Right lobe of liver (tissue), 6 donors: ENCODE results near the gene OSBPL2. TPM values are rescaled to one million over a fixed set of nuclear protein-coding genes. Genes with fewer than 3 reads are reported as not detected.
A peak's percentile ranks its signal among the peaks of the same experiment; 100 is the strongest.

Experiments used
- ATAC-seq, 4 donors: fragments of 200-7000 bp; cut with Tn5 transposase; one replicate each; pipeline ENCODE4 v1.9.1; 2020; ENCODE audit warnings: mild to moderate bottlenecking in 4 of 4, moderate library complexity in 4 of 4
- DNase-seq, 3 donors: peaks; one replicate each; pipeline ENCODE4 v3.0.0-alpha.2; 2020
- H3K27ac ChIP-seq, 3 donors: fragments of 200-600 bp; one replicate each; pipeline ENCODE4 v1.8.0; 2022
- H3K27me3 ChIP-seq, 2 donors: fragments of 200-600 bp; one replicate each; pipeline ENCODE4 v1.8.0; 2022
- H3K36me3 ChIP-seq, 4 donors: fragments of 200-600 bp; sonication (generic) in 1 of 4; one replicate each; pipeline versions ENCODE4 v1.5.1 to v1.8.0; 2017 to 2022; ENCODE audit warnings: control low read depth in 1 of 4
- H3K4me1 ChIP-seq, 4 donors: fragments of 200-600 bp; sonication (generic) in 1 of 4; one replicate each; pipeline versions ENCODE4 v1.5.1 to v1.8.0; 2017 to 2022; ENCODE audit warnings: control low read depth in 1 of 4
- H3K4me3 ChIP-seq, 3 donors: fragments of 200-600 bp; one replicate each; pipeline ENCODE4 v1.8.0; 2022
- H3K9me3 ChIP-seq, 4 donors: fragments of 200-600 bp; sonication (generic) in 1 of 4; one replicate each; pipeline versions ENCODE4 v1.5.1 to v1.8.0; 2017 to 2022; ENCODE audit warnings: control low read depth in 1 of 4
- POLR2A ChIP-seq: fragments of 450-650 bp; IDR thresholded peaks from one replicate; pipeline ENCODE4 v1.6.1; 2017; ENCODE audit warnings: antibody characterized with exemption, mild to moderate bottlenecking
- WGBS: methylation state at CpG from one replicate; pipeline ENCODE4 v1.1.6; 2018; ENCODE audit warnings: low coverage, low lambda C conversion rate; ENCODE audit not compliant: insufficient coverage; ENCODE audit errors: missing lambda C conversion rate; 5-methylcytosine and 5-hydroxymethylcytosine counted together
- intact Hi-C, 2 donors: fragments of 100-400 bp; cut with DNase I; formaldehyde crosslinking; loops; one replicate each; pipeline versions ENCODE4 v1.11.2 to v1.14.1; 2022
- total RNA-seq, 6 experiments: library from RNA; depleted of rRNA in 2 of 6; stranded (reverse); fragments of >200 nt in 2 of 6; fragmentation: NEBNext Ultra II Directional in 3 of 6; extraction: Animal tissue kit (Norgen Biotek cat#: 25700) in 3 of 6; gene quantifications; one replicate each; pipeline versions ENCODE4 v1.1.0 to v1.2.4, GENCODE V29; 2016 to 2023
- TF ChIP-seq, protein P1 (sequence below), 4 donors: fragments of 200-600 bp in 3 of 4; fragments of 450-650 bp in 1 of 4; IDR thresholded peaks; one replicate each; pipeline versions ENCODE4 v1.5.1 to v1.8.0; 2016 to 2022; ENCODE audit warnings: antibody characterized with exemption in 4 of 4, mild to moderate bottlenecking in 2 of 4
- donor health status: DM: no; HTN: yes; CAD: no.
- donor health status: DM: no; HTN: no; CAD: no.
- donor health status: DM: no; HTN: no; CAD: no.
- donor health status: DM: no; HTN: yes; CAD: no.
- donor health status: DM: no; HTN: yes; CAD: no.

The OSBPL2 gene
- total RNA-seq, 6 experiments from 2014 or later: 15.6 to 27.8 (median 21.2) TPM

DNA sequence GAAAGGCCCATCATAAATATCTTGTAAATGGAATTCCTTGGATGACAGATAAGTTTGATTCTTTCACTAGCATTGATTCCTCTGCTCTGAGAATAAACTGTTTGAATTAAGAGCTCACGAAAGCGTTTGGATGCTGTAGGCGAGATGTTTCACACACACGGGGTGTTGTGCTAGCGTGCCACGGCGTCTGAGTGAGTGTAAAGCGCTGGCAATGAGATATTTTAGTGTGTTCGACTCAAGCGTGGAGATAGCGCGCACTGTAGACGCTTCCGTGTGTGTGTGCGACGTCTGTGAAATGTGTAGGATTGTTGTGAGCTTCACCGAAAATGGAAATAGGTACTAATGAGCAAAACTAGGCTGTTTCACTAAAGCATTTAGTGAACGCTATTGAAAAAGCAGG lies 35.1 kb downstream of the OSBPL2 start:
- TF ChIP-seq, protein P1, sequence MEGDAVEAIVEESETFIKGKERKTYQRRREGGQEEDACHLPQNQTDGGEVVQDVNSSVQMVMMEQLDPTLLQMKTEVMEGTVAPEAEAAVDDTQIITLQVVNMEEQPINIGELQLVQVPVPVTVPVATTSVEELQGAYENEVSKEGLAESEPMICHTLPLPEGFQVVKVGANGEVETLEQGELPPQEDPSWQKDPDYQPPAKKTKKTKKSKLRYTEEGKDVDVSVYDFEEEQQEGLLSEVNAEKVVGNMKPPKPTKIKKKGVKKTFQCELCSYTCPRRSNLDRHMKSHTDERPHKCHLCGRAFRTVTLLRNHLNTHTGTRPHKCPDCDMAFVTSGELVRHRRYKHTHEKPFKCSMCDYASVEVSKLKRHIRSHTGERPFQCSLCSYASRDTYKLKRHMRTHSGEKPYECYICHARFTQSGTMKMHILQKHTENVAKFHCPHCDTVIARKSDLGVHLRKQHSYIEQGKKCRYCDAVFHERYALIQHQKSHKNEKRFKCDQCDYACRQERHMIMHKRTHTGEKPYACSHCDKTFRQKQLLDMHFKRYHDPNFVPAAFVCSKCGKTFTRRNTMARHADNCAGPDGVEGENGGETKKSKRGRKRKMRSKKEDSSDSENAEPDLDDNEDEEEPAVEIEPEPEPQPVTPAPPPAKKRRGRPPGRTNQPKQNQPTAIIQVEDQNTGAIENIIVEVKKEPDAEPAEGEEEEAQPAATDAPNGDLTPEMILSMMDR (IDR thresholded peaks at IDR 0.05): no peak
- H3K27ac ChIP-seq: no peak overlapping the region
- 95% methylated on average over 18 of the region's 18 CpGs for WGBS
- intact Hi-C loops: no loop called here
- H3K27me3 ChIP-seq: no peaks in the 10 kb centered on the region
- no peak for DNase-seq
- H3K4me1 ChIP-seq: no peaks in the 10 kb centered on the region
- no peaks in the 10 kb centered on the region for H3K9me3 ChIP-seq
- ATAC-seq: no peak
- H3K4me3 ChIP-seq: no peak overlapping the region
- H3K36me3 ChIP-seq: peaks cover 0 to 27% (median 14%) of the 10 kb centered on the region in 4 donors

DNA sequence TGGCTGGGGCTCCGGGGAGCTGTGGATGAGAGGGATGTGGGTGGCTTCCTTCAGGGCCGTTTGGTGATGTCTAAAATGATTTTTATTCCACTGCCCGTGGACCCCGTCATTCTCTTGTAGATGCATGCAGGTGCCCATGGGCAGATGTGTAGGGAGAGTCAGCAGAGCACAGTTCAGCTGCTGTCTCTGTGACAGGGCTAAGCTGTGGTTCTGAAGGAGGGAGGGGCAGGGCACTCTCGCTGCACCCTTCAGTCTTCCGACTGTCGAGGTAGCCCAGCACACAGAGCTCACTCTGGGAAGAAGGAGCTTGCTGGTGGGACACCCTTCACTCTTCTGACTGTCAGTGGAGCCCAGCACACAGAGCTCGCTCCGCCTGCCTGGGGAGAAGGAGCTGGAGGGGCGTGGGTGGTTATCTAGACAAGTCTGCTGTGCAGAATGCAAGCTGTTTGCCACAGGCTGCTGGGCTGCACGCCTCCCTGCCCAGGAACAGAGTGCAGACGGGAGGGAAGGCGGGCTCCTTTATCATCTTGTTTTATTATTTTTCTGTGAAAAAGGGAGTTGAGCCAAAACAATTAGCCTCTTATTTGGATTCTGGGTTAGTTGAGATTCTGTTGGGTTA lies 36.1 kb downstream of the OSBPL2 start:
- TF ChIP-seq, protein P1 (IDR thresholded peaks at IDR 0.05): no peak
- TF ChIP-seq POLR2A: no peak
- Histone ChIP-seq H3K4me3 (no peak overlapping the region), H3K27ac (no peak overlapping the region), H3K27me3 (no peaks in the 10 kb centered on the region), H3K36me3 (peaks cover 0 to 32% (median 16%) of the 10 kb centered on the region in 4 donors), H3K9me3 (no peaks in the 10 kb centered on the region), H3K4me1 (no peaks in the 10 kb centered on the region)
- DNase-seq: no peak
- intact Hi-C loops: no loop called here
- 77% methylated on average over 6 of the region's 13 CpGs for WGBS
- peak in 1 of 4 donors; percentile 17 for ATAC-seq

DNA sequence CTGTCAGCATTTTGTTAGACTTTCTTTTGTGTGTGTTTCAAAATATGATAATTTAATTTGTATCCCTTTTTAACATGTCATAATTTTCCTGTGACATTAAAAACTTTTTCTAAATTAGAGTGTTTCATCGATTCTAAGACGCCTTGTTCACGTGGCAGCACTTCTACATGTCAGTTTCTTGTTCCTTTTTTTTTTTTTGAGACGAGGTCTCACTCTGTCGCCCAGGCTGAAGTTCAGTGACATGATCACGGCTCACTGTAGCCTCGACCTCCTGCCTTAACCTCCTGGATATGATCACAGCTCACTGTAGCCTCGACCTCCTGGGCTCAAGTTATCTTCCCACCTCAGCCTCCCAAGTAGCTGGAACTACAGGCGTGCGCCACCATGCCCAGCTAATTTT lies 36.9 kb downstream of the OSBPL2 start:
- peaks cover 0 to 40% (median 19%) of the 10 kb centered on the region in 4 donors for H3K36me3 ChIP-seq
- no peak for DNase-seq
- intact Hi-C loops: no loop called here

DNA sequence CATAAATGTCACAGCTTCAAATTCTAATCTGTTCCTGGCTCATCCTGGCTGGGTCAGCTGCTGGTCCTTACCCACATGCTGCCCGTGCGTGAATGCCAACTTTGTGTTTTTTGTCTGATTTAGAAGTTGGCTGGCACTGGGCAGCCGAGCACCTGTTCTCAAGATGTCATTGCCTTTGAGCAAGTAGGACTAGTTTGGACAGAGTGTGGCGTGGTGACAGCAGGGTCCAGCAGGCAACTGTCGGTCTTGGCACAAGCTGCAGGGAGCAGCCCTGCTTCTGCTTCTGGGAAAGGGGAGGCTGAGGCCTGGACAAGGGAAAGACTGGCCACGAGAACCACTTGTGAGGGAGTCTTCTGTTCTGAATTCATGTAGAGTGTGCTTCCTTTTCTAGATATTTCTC lies 38.1 kb downstream of the OSBPL2 start:
- Histone ChIP-seq H3K27me3 (no peaks in the 10 kb centered on the region), H3K4me3 (no peak overlapping the region), H3K36me3 (peaks cover 0 to 52% (median 28%) of the 10 kb centered on the region in 4 donors), H3K4me1 (no peaks in the 10 kb centered on the region), H3K27ac (no peak overlapping the region), H3K9me3 (no peaks in the 10 kb centered on the region)
- WGBS: 67% methylated on average over 4 of the region's 6 CpGs
- intact Hi-C loops: no loop called here
- ATAC-seq (no peak), DNase-seq (no peak)
- TF ChIP-seq POLR2A: no peak
- TF ChIP-seq, protein P1 (IDR thresholded peaks at IDR 0.05): no peak

More for the DNA sequence above, 36.9 kb downstream of the OSBPL2 start:
- Histone ChIP-seq H3K4me3 (no peak overlapping the region), H3K27ac (no peak overlapping the region), H3K4me1 (no peaks in the 10 kb centered on the region), H3K9me3 (no peaks in the 10 kb centered on the region), H3K27me3 (no peaks in the 10 kb centered on the region)
- no peak for ATAC-seq
- TF ChIP-seq, protein P1 (IDR thresholded peaks at IDR 0.05): no peak
- TF ChIP-seq POLR2A: no peak
- 88% methylated on average over 7 of the region's 10 CpGs for WGBS
